HG03565 (cell line): ENCODE results near the gene SLFNL1.

ENCODE experiments used
- ATAC-seq: cut with Tn5 transposase; IDR thresholded peaks from one replicate; pipeline ENCODE4 v1.9.1; 2021; ENCODE audit warnings: mild to moderate bottlenecking, moderate library complexity; ENCODE audit not compliant: unreplicated experiment

The SLFNL1 gene

GRCh38 chr1:40966417-40966816 is 55.1 kb downstream of the SLFNL1 start:
- no peak for ATAC-seq
